SIG-M5 treated with dmso at 0.1 percent for 504 hours (cell line): ENCODE data around the gene HOXD11.

ENCODE experiments used
- DNase-seq: peaks from one replicate; lab custom pipeline; 2025; ENCODE audit not compliant: unreplicated experiment; lab: John Stamatoyannopoulos, UW

Gene HOXD11

GRCh38 chr2:176105078-176105729 lies 1.9 kb upstream of the HOXD11 start:
- DNase-seq: no peak

GRCh38 chr2:176105730-176106580 lies 1.1 kb upstream of the HOXD11 start:
- DNase-seq: no peak

GRCh38 chr2:176107731-176108181 lies 676 bp downstream of the HOXD11 start:
- no peak for DNase-seq

- DNase-seq: no peak
Observed at GRCh38 chr2:176109192-176109901, 2.3 kb downstream of the HOXD11 start.

DNA sequence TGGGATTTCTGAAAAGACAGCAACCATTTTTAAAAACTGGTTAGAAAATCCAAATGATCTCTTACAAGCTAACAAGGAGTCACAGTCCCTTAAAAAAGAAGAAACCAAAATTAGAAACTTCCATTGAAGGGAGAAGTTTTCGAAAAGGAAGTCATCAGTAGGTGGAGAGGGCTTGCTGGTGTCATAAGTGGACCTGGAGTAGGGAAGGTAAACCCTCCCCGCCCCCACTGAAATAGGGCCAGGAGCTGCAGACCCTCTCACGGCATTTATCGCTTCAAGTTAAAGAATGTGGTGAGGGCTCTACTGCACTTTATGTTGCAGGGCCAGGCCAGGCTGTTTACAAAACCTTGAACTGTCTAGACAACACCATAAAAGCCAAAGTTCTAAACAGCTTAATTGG lies 2.9 kb downstream of the HOXD11 start:
- no peak for DNase-seq

- no peak for DNase-seq
Observed at GRCh38 chr2:176110415-176111308, 3.6 kb downstream of the HOXD11 start.

DNA sequence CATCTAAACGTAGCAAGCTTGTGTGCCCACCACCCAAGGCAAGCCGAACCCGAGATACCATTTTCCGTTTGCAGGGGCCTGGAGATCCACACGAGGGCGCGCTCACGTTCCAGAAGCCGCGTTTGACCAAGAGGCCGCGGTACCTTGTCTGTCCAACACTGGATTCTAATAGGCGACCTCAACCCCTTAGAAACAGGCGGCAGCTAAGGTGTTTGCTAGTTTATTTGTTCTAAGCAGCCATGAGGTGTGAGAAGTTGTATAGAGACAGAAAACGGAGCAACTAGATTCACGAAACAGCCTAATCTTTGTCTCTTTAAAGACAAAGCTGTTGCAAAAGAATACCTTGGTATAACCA lies 4.2 kb downstream of the HOXD11 start:
- peak; percentile 64 for DNase-seq

DNA sequence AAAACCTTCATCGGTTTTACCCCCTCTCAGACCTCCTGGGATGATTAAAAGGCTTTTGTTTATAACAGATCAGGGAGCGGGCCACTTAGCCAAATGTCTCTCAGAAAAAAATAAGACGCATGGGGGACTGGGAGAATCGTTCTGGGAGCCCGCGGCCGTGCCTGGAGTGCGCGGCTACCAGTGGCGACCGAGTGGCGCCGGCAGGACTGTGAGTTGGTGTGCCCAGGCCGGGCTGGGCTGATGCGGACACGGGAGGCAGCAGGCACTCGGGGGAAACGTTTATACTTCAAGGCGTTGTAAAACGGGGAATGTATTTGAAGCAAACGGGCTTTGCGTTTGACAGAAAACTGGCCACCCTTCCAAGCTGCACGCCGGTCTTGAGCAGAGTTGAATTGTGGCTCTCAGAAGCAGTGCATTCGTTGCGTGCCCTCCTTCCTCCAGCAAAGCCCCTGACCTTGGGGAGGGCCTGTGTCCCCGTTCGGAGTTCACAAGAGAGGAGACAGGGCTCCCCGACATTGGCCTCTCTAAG lies 4.8 kb downstream of the HOXD11 start:
- DNase-seq: no peak

DNA sequence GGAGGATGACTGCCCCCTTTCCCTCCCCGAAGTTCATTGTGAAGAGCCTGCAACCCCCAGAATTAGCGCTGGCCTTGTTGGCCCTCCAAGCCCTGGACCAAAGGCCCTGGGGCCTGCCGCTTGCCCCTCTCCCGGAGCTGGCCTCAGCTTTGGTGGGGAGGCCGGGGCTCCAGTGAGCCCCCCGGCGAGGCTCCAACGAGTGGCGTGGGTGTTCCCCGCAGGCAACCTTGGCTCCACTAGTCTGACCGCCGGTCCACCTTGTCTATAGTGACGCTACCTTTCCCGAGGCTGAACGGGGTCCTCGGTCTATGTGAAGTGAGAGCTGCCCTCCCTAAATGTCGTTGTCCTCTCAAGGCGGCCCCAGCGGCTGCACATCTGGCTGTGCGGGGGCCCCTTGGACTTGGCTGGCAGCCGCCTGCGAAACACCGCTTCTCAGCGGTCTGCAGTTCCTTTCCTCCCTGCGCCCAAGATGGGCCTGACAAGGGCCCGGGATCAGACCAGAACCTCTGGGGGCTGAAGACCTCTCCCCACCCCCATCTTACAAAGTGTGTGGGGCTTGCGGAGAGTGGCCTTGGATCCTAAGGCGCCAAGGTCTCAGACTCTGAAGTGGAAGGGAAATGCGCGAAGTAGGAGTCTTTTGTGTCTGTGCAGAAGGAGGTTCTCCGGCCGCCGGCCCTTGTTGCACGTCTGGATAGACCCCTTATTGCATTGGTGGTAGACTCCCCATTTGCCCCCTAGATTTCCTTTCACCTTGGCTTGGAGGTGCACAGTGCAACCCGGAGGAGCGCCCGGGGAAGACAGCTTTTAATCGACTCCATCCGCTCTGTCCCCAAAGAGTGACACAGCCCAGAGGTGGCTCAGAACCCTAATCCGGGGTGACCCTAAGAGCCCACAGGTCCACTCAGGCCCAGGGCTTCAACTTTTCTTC lies 5.6 kb downstream of the HOXD11 start:
- DNase-seq: no peak

DNA sequence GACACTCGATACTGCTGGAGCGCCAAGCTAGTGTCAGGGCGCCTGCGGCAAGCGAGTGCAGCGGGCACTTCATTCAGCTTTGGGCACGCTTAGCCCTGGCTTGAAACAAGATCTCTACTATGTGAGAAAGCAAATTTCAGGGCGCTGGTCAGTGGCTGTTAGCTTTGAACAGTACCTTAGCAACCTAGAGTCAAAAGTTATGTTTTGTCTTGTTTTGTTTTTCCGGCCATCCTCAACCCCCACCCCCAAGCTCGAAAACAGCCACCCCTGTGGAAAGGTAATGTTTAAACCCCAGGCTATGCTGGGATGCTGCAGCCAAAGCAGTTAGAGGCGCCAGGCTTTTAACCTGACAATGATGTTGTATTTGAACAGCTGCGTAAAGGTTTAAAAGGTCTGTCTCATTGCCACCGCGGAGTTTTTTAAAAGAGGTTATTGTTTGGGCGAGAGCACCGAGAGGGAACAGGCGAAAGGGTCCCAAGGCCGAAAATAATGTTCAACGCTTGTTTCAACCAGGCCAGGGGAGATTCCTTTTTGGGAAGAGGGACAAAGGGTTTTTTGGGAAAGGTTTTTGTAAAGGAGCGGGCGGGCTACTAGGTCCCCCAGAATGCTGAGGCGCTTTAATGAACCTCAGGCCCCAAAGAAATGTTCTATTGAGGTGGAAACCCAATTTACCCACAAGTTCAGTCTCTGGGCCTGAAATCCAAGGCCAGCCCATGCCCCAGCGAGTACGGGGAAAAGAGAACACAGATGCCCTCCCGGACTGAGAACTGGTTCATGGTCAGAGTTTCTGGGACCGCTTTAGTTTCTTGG lies 7.2 kb downstream of the HOXD11 start:
- DNase-seq: no peak

GRCh38 chr2:176114930-176115625 lies 8.0 kb downstream of the HOXD11 start:
- no peak for DNase-seq

DNA sequence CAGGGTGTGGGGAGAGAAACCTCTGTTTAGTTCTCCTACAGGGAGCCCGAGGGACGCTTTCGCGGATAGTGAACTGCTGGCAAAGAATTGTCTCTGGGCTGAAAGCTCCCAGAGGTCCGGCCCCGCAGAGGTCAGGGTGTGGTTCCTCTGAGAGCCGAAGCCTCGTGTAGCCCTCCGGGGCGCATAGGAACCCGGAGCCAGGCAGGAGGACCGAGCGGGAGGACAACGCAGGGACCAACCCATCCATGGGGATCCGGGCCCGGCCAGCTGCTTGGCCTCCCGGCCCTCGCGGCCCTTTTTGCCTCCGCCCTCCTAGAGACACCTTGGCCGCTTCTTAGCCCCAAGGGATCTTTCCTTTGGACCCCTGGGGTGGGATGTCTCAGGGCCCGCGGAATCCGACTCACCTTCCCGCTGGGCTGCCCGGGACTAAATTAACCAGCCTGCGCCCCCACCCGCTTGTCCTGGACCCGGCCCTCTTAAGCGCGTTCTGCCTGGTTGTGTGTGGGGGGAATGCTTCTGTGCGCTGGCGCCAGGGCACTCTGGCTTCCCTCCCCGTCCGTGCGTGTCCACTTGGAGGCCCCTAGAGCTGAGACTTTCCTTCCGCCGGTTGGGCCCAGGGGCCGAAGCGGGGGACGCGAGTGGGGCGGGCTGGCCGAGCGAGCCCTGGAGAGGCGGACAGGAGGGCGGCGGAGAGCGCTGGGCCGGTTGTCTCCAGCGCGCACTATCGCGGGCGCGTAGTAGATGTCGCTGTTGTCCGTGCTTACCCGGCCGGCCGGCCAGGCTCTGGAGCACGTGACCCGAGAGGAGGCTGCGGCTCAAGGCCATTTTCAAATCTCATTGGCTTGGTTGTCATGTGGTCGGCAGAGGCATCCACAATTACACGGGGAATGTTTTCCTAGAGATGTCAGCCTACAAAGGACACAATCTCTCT lies 9.1 kb downstream of the HOXD11 start, which contains the start of gene HOXD10:
Gene HOXD10 (plus strand): TSS at position 896 of the 931 bp plus-strand sequence. CDS start 56 bp downstream, outside the sequence.
- DNase-seq: no peak

DNA sequence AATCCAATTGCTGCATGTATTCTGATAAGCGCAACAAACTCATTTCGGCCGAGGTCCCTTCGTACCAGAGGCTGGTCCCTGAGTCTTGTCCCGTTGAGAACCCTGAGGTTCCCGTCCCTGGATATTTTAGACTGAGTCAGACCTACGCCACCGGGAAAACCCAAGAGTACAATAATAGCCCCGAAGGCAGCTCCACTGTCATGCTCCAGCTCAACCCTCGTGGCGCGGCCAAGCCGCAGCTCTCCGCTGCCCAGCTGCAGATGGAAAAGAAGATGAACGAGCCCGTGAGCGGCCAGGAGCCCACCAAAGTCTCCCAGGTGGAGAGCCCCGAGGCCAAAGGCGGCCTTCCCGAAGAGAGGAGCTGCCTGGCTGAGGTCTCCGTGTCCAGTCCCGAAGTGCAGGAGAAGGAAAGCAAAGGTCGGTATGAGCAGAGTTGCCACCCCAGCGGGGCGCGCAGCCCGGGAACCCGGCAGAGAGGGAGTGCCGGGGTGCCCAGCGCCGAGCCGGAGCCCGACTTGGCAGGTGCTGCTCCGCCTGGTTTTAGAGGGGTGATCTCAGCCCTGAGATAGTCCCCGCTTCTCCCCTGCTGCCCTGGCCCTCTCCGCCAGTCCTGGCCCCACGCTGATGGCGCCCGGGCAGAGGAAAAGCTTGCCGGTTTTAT lies 10.2 kb downstream of the HOXD11 start:
- DNase-seq: no peak

DNA sequence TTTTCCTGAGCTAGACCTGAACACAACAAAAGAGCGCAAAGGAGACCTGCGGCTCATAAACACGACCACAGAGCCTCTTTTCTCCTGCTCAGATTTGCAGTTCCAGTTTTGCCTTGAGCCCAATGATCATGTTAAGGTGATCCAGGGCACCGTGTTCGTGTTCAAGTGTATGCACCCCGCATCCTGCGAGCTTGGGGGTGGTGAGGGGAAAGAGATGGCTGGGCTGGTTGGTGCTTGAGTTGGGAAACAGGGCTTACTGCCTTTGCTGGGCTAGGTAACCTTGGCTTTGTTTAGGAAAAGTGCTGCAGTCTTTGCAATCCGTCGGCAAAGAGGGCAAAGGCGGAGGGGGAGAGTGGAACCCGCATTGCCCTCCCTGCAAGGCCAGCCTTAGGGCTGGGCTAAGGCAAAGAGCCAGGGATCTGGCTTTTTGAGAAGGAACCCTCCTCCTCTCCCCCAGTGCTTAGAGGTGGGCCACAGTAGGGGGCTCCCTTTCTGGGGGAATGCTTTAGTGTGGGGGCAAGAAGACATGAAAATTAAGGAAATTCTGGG lies 10.8 kb downstream of the HOXD11 start:
- DNase-seq: no peak

DNA sequence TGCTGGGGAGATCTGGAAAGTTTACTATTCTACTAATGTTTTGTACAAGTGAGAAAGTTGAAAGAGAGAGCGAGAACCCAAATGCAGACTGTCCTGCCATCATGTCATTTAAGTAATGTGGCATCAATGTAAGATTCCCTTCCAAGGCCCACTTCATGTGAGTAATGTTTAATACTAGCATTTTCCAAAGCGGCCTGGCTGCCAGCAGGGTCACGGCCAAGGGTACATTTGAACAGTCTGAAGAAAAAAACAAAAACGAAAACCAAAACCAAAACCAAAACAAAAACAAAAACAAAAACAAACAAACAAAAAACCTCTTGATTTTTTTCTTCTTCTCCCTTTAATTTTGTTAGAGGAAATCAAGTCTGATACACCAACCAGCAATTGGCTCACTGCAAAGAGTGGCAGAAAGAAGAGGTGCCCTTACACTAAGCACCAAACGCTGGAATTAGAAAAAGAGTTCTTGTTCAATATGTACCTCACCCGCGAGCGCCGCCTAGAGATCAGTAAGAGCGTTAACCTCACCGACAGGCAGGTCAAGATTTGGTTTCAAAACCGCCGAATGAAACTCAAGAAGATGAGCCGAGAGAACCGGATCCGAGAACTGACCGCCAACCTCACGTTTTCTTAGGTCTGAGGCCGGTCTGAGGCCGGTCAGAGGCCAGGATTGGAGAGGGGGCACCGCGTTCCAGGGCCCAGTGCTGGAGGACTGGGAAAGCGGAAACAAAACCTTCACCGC lies 11.7 kb downstream of the HOXD11 start:
- DNase-seq: peak; percentile 62
